HG02973 (cell line): ENCODE results near the gene TAF11L7.
"Not testable (repeated sequence)": the region's sequence is repeated elsewhere in the genome, so short reads cannot be mapped to it uniquely, and the experiment has no call there.

ENCODE experiments used
- ATAC-seq: cut with Tn5 transposase; IDR thresholded peaks from one replicate; pipeline ENCODE4 v1.9.1; 2021; ENCODE audit warnings: moderate library complexity; ENCODE audit not compliant: unreplicated experiment

Gene TAF11L7

GRCh38 chr5:17585658-17586057 is at the start of gene TAF11L7:
Gene TAF11L7, minus strand, starts transcription at chr5:17585758.
- not testable (repeated sequence) for ATAC-seq

GRCh38 chr5:17634160-17634559 is 48.6 kb upstream of the TAF11L7 start, which contains the start of gene TAF11L14:
Gene TAF11L14, plus strand, starts transcription at chr5:17634460.
- ATAC-seq: no peak

DNA sequence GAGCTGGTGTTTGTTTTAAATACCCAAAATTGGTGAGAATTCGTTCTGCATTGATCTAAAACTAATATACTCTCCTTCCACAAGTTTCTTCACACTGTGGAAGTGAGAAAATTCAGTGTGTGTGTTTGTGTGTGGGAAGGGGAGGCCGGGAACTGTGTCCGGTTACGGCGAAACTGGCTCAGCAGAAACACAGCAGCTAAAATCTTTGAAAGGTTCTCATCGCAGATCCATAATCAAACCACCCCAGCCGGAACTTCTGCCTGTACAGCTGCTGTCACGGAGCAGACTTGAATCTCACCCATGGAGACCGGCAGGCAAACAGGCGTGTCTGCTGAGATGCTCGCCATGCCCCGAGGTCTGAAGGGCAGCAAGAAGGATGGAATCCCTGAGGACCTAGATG is 46.2 kb upstream of the TAF11L7 start, which contains the start of gene TAF11L13:
TSS of gene TAF11L13 (plus strand) at position 301 of the 400 bp plus-strand sequence.
- ATAC-seq: not testable (repeated sequence)

DNA sequence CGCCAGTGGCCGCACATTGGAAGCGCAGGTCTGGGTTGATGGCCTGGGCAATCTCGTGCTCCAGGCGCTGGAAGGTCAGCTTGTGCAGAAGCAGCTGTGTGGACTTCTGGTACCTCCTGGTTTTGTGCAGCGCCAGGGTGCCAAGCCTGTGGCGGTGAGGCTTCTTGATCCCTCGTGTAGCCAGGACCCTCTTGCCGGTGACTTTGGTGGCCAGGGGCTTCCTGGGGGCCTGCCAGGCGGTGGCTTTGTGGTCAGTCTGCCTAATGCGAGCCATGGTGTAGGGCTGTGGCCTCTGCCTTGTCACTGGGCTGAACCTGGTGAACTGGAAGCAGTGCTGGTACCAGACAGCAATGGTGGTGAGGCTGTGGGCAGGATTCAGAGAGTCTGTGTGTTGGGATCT is 40.1 kb upstream of the TAF11L7 start:
- no peak for ATAC-seq

DNA sequence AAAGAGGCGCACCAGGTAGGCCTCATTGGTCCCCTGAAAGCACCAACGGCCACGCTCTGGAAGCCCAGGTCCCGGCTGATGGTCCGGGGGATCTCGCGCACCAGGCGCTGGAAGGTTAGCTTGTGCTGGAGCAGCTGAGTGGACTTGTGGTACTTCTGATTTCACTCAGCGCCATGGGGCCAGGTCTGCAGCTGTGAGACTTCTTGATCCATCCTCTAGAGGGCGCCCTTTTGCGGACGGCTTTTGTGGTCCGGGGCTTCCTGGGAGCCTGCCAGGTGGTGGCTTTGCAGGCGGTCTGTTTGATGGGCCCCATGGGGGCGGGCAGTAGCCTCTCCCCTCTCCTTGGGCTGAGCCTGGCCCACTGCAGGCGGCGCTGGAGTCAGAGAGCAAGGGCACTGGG is 35.1 kb upstream of the TAF11L7 start:
- no peak for ATAC-seq

GRCh38 chr5:17619354-17619753 is 33.8 kb upstream of the TAF11L7 start:
- ATAC-seq: no peak

DNA sequence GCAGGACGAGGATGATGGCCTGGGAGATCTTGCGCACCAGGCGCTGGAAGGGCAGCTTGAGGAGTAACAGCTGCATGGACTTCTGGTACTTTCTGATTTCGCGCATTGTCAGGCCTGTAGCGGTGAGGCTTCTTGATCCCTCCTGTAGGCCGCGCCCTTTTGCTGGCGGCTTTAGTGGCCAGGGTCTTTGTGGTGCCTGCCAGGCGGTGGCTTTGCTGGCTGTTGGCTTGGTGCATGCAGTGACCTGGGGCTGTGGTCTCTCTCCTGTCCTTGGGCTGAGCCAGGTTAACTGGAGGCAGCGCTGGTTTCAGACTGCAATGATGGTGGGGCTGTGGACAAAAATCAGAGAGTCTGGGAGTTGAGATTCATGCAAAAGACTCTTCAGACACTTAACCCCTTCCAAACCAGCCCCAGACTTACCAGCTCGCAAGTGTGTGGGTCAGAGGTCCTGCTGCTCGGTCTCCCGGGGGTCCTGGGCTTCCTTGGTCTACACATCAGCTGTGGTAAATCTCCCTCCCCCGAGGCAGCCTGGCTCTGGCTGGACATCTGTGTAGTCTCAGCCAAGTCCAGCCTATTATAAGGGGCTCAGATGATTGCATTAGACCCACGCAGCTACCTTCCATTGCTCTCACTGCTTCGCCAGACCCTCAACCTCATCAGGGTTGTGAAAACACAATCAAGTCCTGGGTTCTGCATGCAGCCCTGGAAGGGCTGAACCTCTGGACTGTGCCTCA is 29.5 kb upstream of the TAF11L7 start:
- ATAC-seq: no peak

- not testable (repeated sequence) for ATAC-seq
Measured at GRCh38 chr5:17610092-17610491, 24.5 kb upstream of the TAF11L7 start, which contains the start of gene TAF11L12. Gene TAF11L12, plus strand, starts transcription at chr5:17610392.

DNA sequence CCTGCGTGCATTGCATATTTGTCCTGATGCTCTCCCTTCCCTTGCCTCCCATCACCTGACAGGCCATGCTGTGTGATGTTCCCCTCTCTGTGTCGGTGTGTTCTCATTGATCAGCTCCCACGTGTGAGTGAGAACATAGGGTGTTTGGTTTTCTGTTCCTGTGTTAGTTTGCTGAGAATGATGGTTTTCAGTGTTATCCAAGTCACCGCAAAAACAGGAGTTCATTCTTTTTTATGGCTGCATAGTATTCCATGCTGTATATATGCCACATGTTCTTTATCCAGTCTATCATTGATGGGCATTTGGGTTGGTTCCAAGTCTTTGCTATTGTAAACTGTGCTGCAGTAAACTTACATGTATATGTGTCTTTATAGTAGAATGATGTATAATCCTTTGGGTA is 21.9 kb upstream of the TAF11L7 start:
- ATAC-seq: not testable (repeated sequence)

DNA sequence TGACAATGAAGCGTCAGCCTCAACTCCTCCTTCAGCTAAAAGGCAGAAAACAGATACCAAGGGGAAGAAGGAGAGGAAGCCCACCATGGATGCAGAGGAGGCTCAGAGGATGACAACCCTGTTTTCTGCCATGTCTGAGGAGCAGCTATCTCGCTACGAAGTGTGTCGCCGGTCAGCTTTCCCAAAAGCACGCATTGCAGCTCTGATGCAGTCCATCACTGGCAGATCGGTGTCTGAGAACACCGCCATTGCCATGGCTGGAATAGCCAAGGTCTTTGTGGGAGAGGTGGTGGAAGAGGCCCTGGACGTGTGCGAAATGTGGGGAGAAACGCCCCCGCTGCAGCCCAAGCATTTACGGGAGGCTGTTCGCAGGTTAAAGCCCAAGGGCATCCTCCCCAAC is 19.4 kb upstream of the TAF11L7 start:
- ATAC-seq: no peak

DNA sequence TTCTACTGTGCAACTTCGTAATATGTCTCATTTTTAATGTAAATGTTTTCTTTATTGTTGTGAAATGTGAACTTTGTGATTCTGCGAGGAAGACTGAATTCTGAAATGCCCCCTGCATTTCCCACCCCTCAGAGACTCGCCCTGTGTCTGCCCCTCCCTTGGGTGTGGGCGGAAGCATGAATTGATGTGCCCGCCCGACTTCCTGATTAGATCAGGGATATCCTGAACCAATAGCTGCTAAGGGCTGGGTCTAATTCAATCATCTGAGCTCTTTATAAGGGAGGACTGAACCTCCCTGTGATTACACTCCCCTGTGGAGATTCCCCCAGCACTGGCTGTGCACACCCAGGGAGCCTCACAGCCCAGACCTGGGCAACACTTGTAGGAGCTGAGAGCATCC is 18.3 kb upstream of the TAF11L7 start, which contains the start of gene TAF11L11:
TSS of gene TAF11L11 (plus strand) at position 304 of the 400 bp plus-strand sequence.
- not testable (repeated sequence) for ATAC-seq

DNA sequence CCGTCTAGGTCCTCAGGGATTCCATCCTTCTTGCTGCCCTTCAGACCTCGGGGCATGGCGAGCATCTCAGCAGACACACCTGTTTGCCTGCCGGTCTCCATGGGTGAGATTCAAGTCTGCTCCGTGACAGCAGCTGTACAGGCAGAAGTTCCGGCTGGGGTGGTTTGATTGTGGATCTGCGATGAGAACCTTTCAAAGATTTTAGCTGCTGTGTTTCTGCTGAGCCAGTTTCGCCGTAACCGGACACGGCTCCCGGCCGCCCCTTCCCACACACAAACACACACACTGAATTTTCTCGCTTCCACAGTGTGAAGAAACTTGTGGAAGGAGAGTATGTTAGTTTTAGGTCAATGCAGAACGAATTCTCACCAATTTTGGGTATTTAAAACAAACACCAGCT is 12.2 kb upstream of the TAF11L7 start, which contains the start of gene TAF11L10:
TSS of gene TAF11L10 (minus strand) at position 101 of the 400 bp plus-strand sequence.
- not testable (repeated sequence) for ATAC-seq

GRCh38 chr5:17594255-17594654 is 8.7 kb upstream of the TAF11L7 start, which contains the start of gene TAF11L9:
Gene TAF11L9, minus strand, starts transcription at chr5:17594394.
- not testable (repeated sequence) for ATAC-seq

GRCh38 chr5:17590860-17591259 is 5.3 kb upstream of the TAF11L7 start, which contains the start of gene TAF11L8:
Gene TAF11L8, minus strand, starts transcription at chr5:17590960.
- ATAC-seq: not testable (repeated sequence)
